ENCODE measurements around the gene SPDYE4. TPM values are rescaled to one million over a fixed set of nuclear protein-coding genes. Genes with fewer than 3 reads are reported as not detected.

SPDYE4 gene
- total and polyA plus RNA-seq, 2 donors (not counting 1 experiment from before 2014, with no cell fraction given), result not detected

DNA sequence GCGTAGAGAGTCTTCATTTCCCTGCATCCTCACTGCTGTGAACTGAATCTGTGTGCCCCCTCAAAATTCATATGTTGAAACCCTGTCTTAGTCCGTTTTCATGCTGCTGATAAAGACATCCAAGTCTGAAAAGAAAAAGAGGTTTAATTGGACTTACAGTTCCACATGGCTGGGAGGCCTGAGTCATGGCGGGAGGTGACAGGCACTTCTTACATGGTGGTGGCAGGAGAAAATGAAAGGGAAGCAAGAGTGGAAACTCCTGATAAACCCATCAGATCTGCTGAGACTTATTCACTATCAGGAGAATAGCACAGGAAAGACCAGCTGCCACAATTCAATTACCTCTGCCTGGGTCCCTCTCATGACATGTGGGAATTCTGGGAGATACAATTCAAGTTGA is 10.6 kb downstream of the SPDYE4 start:
- no peak overlapping the region for H3K9ac ChIP-seq (ENCODE audit: low read length)
- intact Hi-C loops (cut with micrococcal nuclease), result loop anchor here (2.0 kb wide), 2 partner anchors 151 to 687 kb away; no protein-coding TSS in a partner anchor
- no peaks in the 10 kb centered on the region for H3K79me2 ChIP-seq (ENCODE audit: control insufficient read depth, insufficient read depth, low read length)
- ATAC-seq (ENCODE audit: low read depth) (no peak), DNase-seq (no peak)
- CTCF ChIA-PET, result interaction anchor here (1.0 to 3.4 kb wide), 5 partner anchors 147 to 371 kb away, joined by 3 to 20 read pairs (median 10); partner anchors contain the start of genes KRABD2 and NDEL1
- H4K20me1 ChIP-seq (ENCODE audit: control insufficient read depth, insufficient read depth, low read length, poor library complexity, severe bottlenecking), result no peaks in the 10 kb centered on the region
- POLR2A ChIA-PET, result interaction anchor here (0.5 kb wide), 1 partner anchor 218 kb away, joined by 5 read pairs; the partner anchor contains the start of gene PIK3R5
- 88% methylated on average over 1 of the region's 3 CpGs for WGBS (ENCODE audit: insufficient coverage)
- H3K4me1 Mint-ChIP-seq, result peaks cover 18% of the 10 kb centered on the region
- no peaks in the 10 kb centered on the region for H3K9me3 Mint-ChIP-seq (ENCODE audit: insufficient read depth)
- H3K27ac Mint-ChIP-seq, result no peak overlapping the region
- no peaks in the 10 kb centered on the region for H3K36me3 ChIP-seq (replicated peaks in 1 of 2; ENCODE audit: control extremely low read depth in 1 of 2, control insufficient read depth in 1 of 2, extremely low read depth in 1 of 2, insufficient read depth in 2 of 2, low read length in 1 of 2)
- H3K4me3 Mint-ChIP-seq, result no peak overlapping the region
- H3K4me3 ChIP-seq (ENCODE audit: control extremely low read depth in 1 of 5, extremely low read depth in 1 of 5, insufficient read depth in 1 of 5, low read depth in 2 of 5, low read length in 4 of 5), result no peak overlapping the region
- H3K27me3 ChIP-seq (replicated peaks in 1 of 4; ENCODE audit: control extremely low read depth in 1 of 4, control insufficient read depth in 3 of 4, insufficient read depth in 4 of 4, low read length in 3 of 4), result no peaks in the 10 kb centered on the region
- no peak overlapping the region for H2AFZ ChIP-seq (ENCODE audit: insufficient read depth, low read depth, low read length, poor library complexity, severe bottlenecking)
- H3K4me1 ChIP-seq (ENCODE audit: control insufficient read depth in 2 of 2, insufficient read depth in 2 of 2, low read length in 2 of 2), result peaks cover 5 to 19% of the 10 kb centered on the region in 2 donors
- TF ChIP-seq, protein P1, sequence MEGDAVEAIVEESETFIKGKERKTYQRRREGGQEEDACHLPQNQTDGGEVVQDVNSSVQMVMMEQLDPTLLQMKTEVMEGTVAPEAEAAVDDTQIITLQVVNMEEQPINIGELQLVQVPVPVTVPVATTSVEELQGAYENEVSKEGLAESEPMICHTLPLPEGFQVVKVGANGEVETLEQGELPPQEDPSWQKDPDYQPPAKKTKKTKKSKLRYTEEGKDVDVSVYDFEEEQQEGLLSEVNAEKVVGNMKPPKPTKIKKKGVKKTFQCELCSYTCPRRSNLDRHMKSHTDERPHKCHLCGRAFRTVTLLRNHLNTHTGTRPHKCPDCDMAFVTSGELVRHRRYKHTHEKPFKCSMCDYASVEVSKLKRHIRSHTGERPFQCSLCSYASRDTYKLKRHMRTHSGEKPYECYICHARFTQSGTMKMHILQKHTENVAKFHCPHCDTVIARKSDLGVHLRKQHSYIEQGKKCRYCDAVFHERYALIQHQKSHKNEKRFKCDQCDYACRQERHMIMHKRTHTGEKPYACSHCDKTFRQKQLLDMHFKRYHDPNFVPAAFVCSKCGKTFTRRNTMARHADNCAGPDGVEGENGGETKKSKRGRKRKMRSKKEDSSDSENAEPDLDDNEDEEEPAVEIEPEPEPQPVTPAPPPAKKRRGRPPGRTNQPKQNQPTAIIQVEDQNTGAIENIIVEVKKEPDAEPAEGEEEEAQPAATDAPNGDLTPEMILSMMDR (IDR thresholded peaks at IDR 0.05), result no peak
- TF ChIP-seq EZH2 (IDR thresholded peaks at IDR 0.05; ENCODE audit: borderline replicate concordance, insufficient read depth, low read depth, low read length, poor library complexity, severe bottlenecking), result no peak
- H3K4me2 ChIP-seq (replicated peaks; ENCODE audit: low read depth, low read length, poor library complexity, severe bottlenecking), result no peak overlapping the region
- peaks cover 9% of the 10 kb centered on the region for H3K27me3 Mint-ChIP-seq
- no peaks in the 10 kb centered on the region for H3K9me3 ChIP-seq (ENCODE audit: control extremely low read depth in 1 of 3, control insufficient read depth in 2 of 3, insufficient read depth in 1 of 3, low read length in 2 of 3)
- H3K27ac ChIP-seq (ENCODE audit: low read length in 2 of 2), result no peak overlapping the region

DNA sequence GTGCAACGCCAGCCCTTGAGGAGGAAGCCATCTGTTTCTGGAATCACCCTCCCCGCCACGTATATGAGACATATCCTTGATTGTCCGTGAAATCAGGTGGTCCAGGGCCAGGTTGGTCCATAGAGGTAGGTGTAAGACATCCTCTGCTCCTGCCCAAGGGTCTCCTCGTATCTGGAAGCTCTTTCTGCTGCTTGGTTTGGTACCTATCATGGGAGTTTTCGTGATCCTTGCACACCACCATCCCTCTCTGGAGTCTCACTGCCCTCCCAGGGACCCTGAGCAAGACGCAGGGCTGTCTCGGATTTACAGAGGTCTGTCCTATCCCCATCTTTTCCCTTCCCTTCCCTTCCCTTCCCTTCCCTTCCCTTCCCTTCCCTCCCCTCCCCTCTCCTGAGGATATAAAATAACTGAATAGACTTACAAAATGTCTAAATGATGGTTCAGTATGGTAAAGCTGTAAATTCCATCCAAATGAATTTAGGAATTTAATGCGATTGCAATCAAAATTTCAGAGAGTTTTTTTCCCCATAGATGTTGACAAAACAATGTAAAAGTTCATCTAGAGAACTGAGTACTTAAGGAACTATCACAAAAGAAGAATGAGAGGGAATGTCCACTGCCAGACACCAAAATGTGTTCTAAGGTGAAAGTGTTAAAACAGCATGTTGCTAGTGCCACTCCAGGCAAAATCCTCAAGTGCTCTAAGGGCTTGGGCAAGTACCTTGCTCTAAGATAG is 11.7 kb downstream of the SPDYE4 start:
- no peaks in the 10 kb centered on the region for H3K9me3 Mint-ChIP-seq (ENCODE audit: insufficient read depth)
- peak overlapping the region in 3 of 5 experiments; percentile 59 to 75 (median 71) for H3K4me3 ChIP-seq (ENCODE audit: control extremely low read depth in 1 of 5, extremely low read depth in 1 of 5, insufficient read depth in 1 of 5, low read depth in 2 of 5, low read length in 4 of 5)
- H3K79me2 ChIP-seq (ENCODE audit: control insufficient read depth, insufficient read depth, low read length), result no peaks in the 10 kb centered on the region
- H3K4me1 Mint-ChIP-seq, result peaks cover 18% of the 10 kb centered on the region
- peak overlapping the region; percentile 69 for H3K9ac ChIP-seq (ENCODE audit: low read length)
- CTCF ChIA-PET, result interaction anchor here (0.6 to 3.4 kb wide), 31 partner anchors 13 to 686 kb away, joined by 3 to 81 read pairs (median 4); partner anchors contain the start of genes KRABD2, NDEL1 and RPL26
- peak overlapping the region; percentile 93 for H3K4me3 Mint-ChIP-seq
- H2AFZ ChIP-seq (ENCODE audit: insufficient read depth, low read depth, low read length, poor library complexity, severe bottlenecking), result peak overlapping the region; percentile 94
- intact Hi-C loops (cut with micrococcal nuclease), result loop anchor here (1.0 to 2.0 kb wide), 4 partner anchors 152 to 686 kb away; partner anchors contain the start of gene RPL26
- TF ChIP-seq, protein P1 (IDR thresholded peaks at IDR 0.05), result no peak
- TF ChIP-seq EZH2 (IDR thresholded peaks at IDR 0.05; ENCODE audit: borderline replicate concordance, insufficient read depth, low read depth, low read length, poor library complexity, severe bottlenecking), result no peak
- DNase-seq, result no peak
- peaks cover 9% of the 10 kb centered on the region for H3K27me3 Mint-ChIP-seq
- no peak for ATAC-seq (ENCODE audit: low read depth)
- POLR2A ChIA-PET, result interaction anchor here (0.5 to 1.1 kb wide), 2 partner anchors 136 to 363 kb away, joined by 3 to 5 read pairs; no protein-coding TSS in a partner anchor
- H3K27me3 ChIP-seq (replicated peaks in 1 of 4; ENCODE audit: control extremely low read depth in 1 of 4, control insufficient read depth in 3 of 4, insufficient read depth in 4 of 4, low read length in 3 of 4), result no peaks in the 10 kb centered on the region
- peak overlapping the region; percentile 89 for H3K4me2 ChIP-seq (replicated peaks; ENCODE audit: low read depth, low read length, poor library complexity, severe bottlenecking)
- H4K20me1 ChIP-seq (ENCODE audit: control insufficient read depth, insufficient read depth, low read length, poor library complexity, severe bottlenecking), result no peaks in the 10 kb centered on the region
- no peak overlapping the region for H3K27ac ChIP-seq (ENCODE audit: low read length in 2 of 2)
- peak overlapping the region; percentile 93 for H3K27ac Mint-ChIP-seq
- no peaks in the 10 kb centered on the region for H3K9me3 ChIP-seq (ENCODE audit: control extremely low read depth in 1 of 3, control insufficient read depth in 2 of 3, insufficient read depth in 1 of 3, low read length in 2 of 3)
- H3K4me1 ChIP-seq (ENCODE audit: control insufficient read depth in 2 of 2, insufficient read depth in 2 of 2, low read length in 2 of 2), result peaks cover 5 to 19% of the 10 kb centered on the region in 2 donors
- 10% methylated on average over 3 of the region's 9 CpGs for WGBS (ENCODE audit: insufficient coverage)
- no peaks in the 10 kb centered on the region for H3K36me3 ChIP-seq (replicated peaks in 1 of 2; ENCODE audit: control extremely low read depth in 1 of 2, control insufficient read depth in 1 of 2, extremely low read depth in 1 of 2, insufficient read depth in 2 of 2, low read length in 1 of 2)
